Mesendoderm (in vitro differentiated cells): ENCODE measurements around the gene SIRPD.
"Not testable (repeated sequence)": the region's sequence is repeated elsewhere in the genome, so short reads cannot be mapped to it uniquely, and the experiment has no call there.

ENCODE experiments used
- DNase-seq: peaks from one replicate; pipeline ENCODE4 v3.0.0; 2013
- H2AK5ac ChIP-seq: 2 replicates; pipeline ENCODE4 v1.6.1; 2013; ENCODE audit warnings: low read length, inconsistent platforms
- H2BK120ac ChIP-seq: 2 replicates; pipeline ENCODE4 v1.6.1; 2013; ENCODE audit warnings: low read depth, mild to moderate bottlenecking, low read length, moderate library complexity, mixed read lengths
- H2BK15ac ChIP-seq: replicated peaks from 2 replicates; pipeline ENCODE4 v1.6.1; 2013; ENCODE audit warnings: low read depth, mild to moderate bottlenecking, moderate library complexity
- H2BK5ac ChIP-seq: 2 replicates; pipeline ENCODE4 v1.6.1; 2013; ENCODE audit warnings: low read length, inconsistent platforms
- H3K18ac ChIP-seq: 2 replicates; pipeline ENCODE4 v1.6.1; 2013; ENCODE audit warnings: mild to moderate bottlenecking, low read length, mixed read lengths
- H3K23ac ChIP-seq: one replicate; pipeline ENCODE4 v1.6.1; 2013; ENCODE audit warnings: low read length
- H3K27ac ChIP-seq: 2 replicates; pipeline ENCODE4 v1.5.1; 2013; ENCODE audit warnings: low read depth, mild to moderate bottlenecking, inconsistent platforms, low read length, moderate library complexity
- H3K27me3 ChIP-seq: 2 replicates; pipeline ENCODE4 v1.6.1; 2013; ENCODE audit warnings: low read length, control low read depth, mild to moderate bottlenecking, inconsistent platforms; ENCODE audit not compliant: insufficient read depth, poor library complexity
- H3K36me3 ChIP-seq: 2 replicates; pipeline ENCODE4 v1.6.1; 2013; ENCODE audit warnings: low read length, inconsistent platforms; ENCODE audit not compliant: control insufficient read depth, insufficient read depth
- H3K4ac ChIP-seq: one replicate; pipeline ENCODE4 v1.6.1; 2013; ENCODE audit warnings: low read depth, mild to moderate bottlenecking, low read length, moderate library complexity
- H3K4me1 ChIP-seq: 2 replicates; pipeline ENCODE4 v1.6.1; 2013; ENCODE audit warnings: low read depth, low read length, inconsistent platforms; ENCODE audit not compliant: control insufficient read depth
- H3K4me2 ChIP-seq: 2 replicates; pipeline ENCODE4 v1.6.1; 2013; ENCODE audit warnings: low read length
- H3K4me3 ChIP-seq: 2 replicates; pipeline ENCODE4 v1.5.1; 2013; ENCODE audit warnings: mild to moderate bottlenecking, low read length
- H3K56ac ChIP-seq: one replicate; pipeline ENCODE4 v1.6.1; 2013; ENCODE audit warnings: low read length
- H3K79me1 ChIP-seq: 2 replicates; pipeline ENCODE4 v1.6.1; 2013; ENCODE audit warnings: low read length, inconsistent platforms
- H3K79me2 ChIP-seq: 2 replicates; pipeline ENCODE4 v1.6.1; 2013; ENCODE audit warnings: mild to moderate bottlenecking, low read length; ENCODE audit not compliant: control insufficient read depth, insufficient read depth
- H3K9ac ChIP-seq: 2 replicates; pipeline ENCODE4 v1.6.1; 2013; ENCODE audit warnings: low read length, inconsistent platforms
- H4K5ac ChIP-seq: one replicate; pipeline ENCODE4 v1.6.1; 2013; ENCODE audit warnings: low read length
- H4K8ac ChIP-seq: one replicate; pipeline ENCODE4 v1.6.1; 2013; ENCODE audit warnings: low read depth, mild to moderate bottlenecking, control low read depth, low read length, moderate library complexity
- WGBS: extraction: QIAGEN DNeasy Blood & Tissue Kit; methylation state at CpG from one replicate; pipeline ENCODE4 v1.1.7; 2013; ENCODE audit warnings: low lambda C conversion rate, missing lambda C conversion rate; ENCODE audit not compliant: insufficient coverage; ENCODE audit errors: extremely low coverage; 5-methylcytosine and 5-hydroxymethylcytosine counted together

SIRPD gene

DNA sequence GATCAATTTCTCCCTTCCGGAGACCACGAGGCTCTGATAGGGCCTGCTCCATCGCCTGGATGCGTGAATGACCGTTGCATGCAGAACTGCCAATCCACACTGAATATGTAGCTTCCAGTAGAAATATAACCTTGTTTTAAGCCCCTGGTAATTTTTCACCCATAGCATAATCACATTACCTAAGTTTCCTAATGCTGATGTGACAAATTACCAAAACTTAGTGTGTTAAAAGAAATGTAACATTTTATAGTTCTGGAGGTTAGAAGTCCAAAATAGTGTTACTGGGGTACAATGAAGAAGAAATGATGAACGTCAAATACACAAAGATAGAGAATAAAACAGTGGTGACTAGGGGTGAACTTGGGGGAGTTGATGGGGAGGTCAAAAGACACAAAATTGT lies 22.0 kb upstream of the SIRPD start:
- no peak overlapping the region for H3K9ac ChIP-seq
- no peak overlapping the region for H3K27ac ChIP-seq
- H2BK120ac ChIP-seq, result no peak overlapping the region
- no peaks in the 10 kb centered on the region for H3K36me3 ChIP-seq
- H3K18ac ChIP-seq, result no peak overlapping the region
- no CpG with 5 or more reads among the region's 6 CpGs for WGBS
- H2AK5ac ChIP-seq, result no peak overlapping the region
- H3K79me2 ChIP-seq, result no peaks in the 10 kb centered on the region
- H3K79me1 ChIP-seq, result no peaks in the 10 kb centered on the region
- H4K8ac ChIP-seq, result no peak overlapping the region
- no peaks in the 10 kb centered on the region for H3K27me3 ChIP-seq
- no peak overlapping the region for H3K4me2 ChIP-seq
- no peaks in the 10 kb centered on the region for H3K4me1 ChIP-seq
- no peak overlapping the region for H2BK5ac ChIP-seq
- no peak overlapping the region for H3K4ac ChIP-seq
- H3K23ac ChIP-seq, result no peak overlapping the region
- H4K5ac ChIP-seq, result no peak overlapping the region
- no peak overlapping the region for H3K56ac ChIP-seq
- H3K4me3 ChIP-seq, result no peak overlapping the region
- DNase-seq, result no peak
- H2BK15ac ChIP-seq, result no peak overlapping the region

DNA sequence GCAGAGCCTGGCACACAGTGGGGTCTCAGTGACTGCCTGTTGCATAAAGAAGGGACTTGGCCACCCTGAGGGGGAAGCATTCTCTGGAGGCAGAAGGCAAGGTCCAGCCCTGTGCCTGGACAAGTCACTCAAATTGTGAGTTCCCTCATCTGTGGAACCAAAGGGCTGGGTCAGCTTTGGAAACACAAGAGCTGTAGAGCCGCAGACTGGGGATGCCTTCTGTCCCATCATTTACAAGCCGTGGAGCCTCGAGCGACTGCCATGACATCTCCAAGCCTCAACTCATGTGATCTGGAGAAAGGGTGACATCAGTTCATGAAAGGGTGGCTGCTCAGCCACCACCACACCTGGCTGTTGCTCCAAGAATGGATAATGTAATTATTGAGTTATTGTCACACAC lies 20.4 kb upstream of the SIRPD start:
- Histone ChIP-seq H3K36me3 (no peaks in the 10 kb centered on the region), H2BK15ac (no peak overlapping the region), H4K5ac (no peak overlapping the region), H3K18ac (no peak overlapping the region), H3K4ac (no peak overlapping the region), H3K56ac (no peak overlapping the region), H3K4me1 (no peaks in the 10 kb centered on the region), H3K9ac (no peak overlapping the region), H3K27me3 (no peaks in the 10 kb centered on the region), H3K4me2 (no peak overlapping the region), H3K4me3 (no peak overlapping the region), H2BK5ac (no peak overlapping the region), H3K23ac (no peak overlapping the region), H3K27ac (no peak overlapping the region), H3K79me1 (no peaks in the 10 kb centered on the region), H4K8ac (no peak overlapping the region), H2AK5ac (no peak overlapping the region), H3K79me2 (no peaks in the 10 kb centered on the region), H2BK120ac (no peak overlapping the region)
- no CpG with 5 or more reads among the region's 4 CpGs for WGBS
- no peak for DNase-seq

DNA sequence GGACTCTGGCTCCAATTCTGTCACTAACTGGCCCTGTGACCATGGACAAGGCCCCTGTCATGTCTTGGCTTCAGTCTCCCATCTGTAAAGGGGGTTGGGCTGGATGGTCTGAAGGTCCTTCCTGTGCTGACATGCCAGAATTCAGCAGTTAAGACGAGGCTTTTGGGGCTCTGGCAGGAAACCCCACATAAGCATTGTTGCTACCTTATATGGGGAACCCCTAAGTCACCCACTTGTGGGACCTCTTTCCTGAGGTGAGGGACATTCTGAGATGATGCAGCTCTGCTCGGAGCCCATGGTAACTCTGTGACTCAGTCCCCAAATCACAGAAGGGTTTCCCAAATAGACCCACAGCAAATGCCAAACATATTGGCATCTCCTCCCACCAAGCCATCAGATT lies 19.8 kb upstream of the SIRPD start:
- H2AK5ac ChIP-seq, H3K4me2 ChIP-seq, H3K56ac ChIP-seq, H3K9ac ChIP-seq, H3K27me3 ChIP-seq, H3K4me1 ChIP-seq, H2BK15ac ChIP-seq, H2BK5ac ChIP-seq, H3K23ac ChIP-seq, H2BK120ac ChIP-seq, DNase-seq, H3K4ac ChIP-seq, H4K5ac ChIP-seq, H4K8ac ChIP-seq, H3K36me3 ChIP-seq, H3K18ac ChIP-seq, H3K27ac ChIP-seq, H3K4me3 ChIP-seq, H3K79me2 ChIP-seq, H3K79me1 ChIP-seq: not testable (repeated sequence)
- WGBS, result no CpG with 5 or more reads among the region's 2 CpGs

DNA sequence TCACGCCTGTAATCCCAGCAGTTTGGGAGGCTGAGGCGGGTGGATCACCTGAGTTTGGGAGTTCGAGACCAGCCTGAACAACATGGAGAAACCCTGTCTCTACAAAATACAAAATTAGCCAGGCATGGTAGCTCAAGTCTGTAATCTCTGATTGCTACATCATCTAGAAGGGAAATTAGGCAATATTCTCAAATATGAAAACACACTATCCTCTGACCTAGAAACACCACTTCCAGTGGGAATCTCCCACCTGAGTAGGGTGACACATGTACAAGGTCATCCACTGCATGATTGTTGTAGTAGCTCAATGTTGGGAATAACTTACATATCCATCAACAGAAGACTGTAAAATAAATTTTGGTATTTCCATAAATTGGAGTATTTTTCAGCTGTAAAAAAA lies 19.1 kb upstream of the SIRPD start:
- DNase-seq, result no peak
- H3K4me2 ChIP-seq, result no peak overlapping the region
- no peaks in the 10 kb centered on the region for H3K4me1 ChIP-seq

DNA sequence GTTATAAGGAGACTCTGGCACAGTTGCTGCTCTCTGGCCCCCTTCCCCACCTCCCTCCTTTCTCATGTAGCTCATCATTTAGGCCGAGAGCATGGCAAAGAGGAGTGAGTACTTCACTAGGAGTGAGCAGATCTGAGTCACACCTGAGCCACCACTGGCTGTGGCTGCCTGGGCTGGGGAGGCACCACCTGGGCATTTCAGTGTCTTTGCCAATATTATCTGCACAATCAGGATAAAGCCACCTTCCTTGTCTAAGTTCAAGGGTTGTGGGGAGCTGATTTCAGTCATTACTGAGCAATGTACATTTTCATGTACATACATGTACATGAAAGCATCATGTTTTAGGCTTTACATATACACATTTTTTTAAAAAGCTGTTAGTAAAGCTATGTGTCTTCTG lies 18.5 kb upstream of the SIRPD start:
- not testable (repeated sequence) for H2BK5ac ChIP-seq, H2BK120ac ChIP-seq, H3K4ac ChIP-seq, H3K56ac ChIP-seq, H3K18ac ChIP-seq, H3K4me3 ChIP-seq, H4K5ac ChIP-seq, H3K79me1 ChIP-seq, H3K79me2 ChIP-seq, H3K9ac ChIP-seq, H4K8ac ChIP-seq, H3K4me1 ChIP-seq, H3K4me2 ChIP-seq, H3K36me3 ChIP-seq, H2BK15ac ChIP-seq, H2AK5ac ChIP-seq, H3K23ac ChIP-seq, H3K27ac ChIP-seq, H3K27me3 ChIP-seq, DNase-seq
- WGBS, result no CpG with 5 or more reads among the region's 1 CpG

More for the DNA sequence above, 19.1 kb upstream of the SIRPD start:
- Histone ChIP-seq H3K4me3 (no peak overlapping the region), H3K23ac (no peak overlapping the region), H3K27me3 (no peaks in the 10 kb centered on the region), H2BK5ac (no peak overlapping the region), H3K18ac (no peak overlapping the region), H3K27ac (no peak overlapping the region), H2BK15ac (no peak overlapping the region), H3K9ac (no peak overlapping the region), H3K79me1 (no peaks in the 10 kb centered on the region), H3K56ac (no peak overlapping the region), H3K36me3 (no peaks in the 10 kb centered on the region), H4K8ac (no peak overlapping the region), H2BK120ac (no peak overlapping the region), H4K5ac (no peak overlapping the region), H3K4ac (no peak overlapping the region), H2AK5ac (no peak overlapping the region), H3K79me2 (no peaks in the 10 kb centered on the region)
- WGBS, result no CpG with 5 or more reads among the region's 3 CpGs

DNA sequence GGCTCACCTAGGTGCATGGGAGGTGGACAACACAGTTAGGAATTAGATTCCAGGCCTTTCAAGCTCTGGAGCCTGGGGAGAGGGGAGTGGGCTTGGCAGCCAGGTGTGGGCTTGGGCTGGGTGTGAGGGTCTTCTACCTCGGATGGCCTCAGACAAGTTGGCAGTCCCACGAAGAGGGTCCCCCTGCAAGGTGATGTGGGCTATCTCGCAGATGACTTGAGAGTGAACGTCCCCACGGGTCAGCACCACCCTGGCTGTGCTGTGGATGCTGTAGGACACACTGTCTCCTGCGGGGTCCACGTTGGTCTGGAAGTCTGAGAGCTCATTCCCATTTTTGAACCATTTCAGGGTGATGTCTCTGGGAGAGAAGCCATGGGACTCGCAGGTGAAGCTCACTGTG lies 14.1 kb upstream of the SIRPD start:
- not testable (repeated sequence) for H3K27me3 ChIP-seq, H3K79me1 ChIP-seq, H3K36me3 ChIP-seq, H3K4me2 ChIP-seq, H2BK5ac ChIP-seq, H3K56ac ChIP-seq, H2BK120ac ChIP-seq, H2BK15ac ChIP-seq, H3K4me3 ChIP-seq, H3K4ac ChIP-seq, H3K4me1 ChIP-seq, H3K79me2 ChIP-seq, H3K18ac ChIP-seq, H2AK5ac ChIP-seq, H3K9ac ChIP-seq, H4K8ac ChIP-seq, H4K5ac ChIP-seq, H3K27ac ChIP-seq, H3K23ac ChIP-seq, DNase-seq
- WGBS, result no CpG with 5 or more reads among the region's 8 CpGs
